Smooth muscle cell (in vitro differentiated cells): Measurements from ENCODE around the gene ETNK1. TPM values are rescaled to one million over a fixed set of nuclear protein-coding genes. Genes with fewer than 3 reads are reported as not detected.
A peak's percentile ranks its signal among the peaks of the same experiment; 100 is the strongest.

Experiments
- DNase-seq: peaks from one replicate; lab custom pipeline; 2025; ENCODE audit not compliant: unreplicated experiment; lab: John Stamatoyannopoulos, UW
- H2AFZ ChIP-seq: fragments of 200-600 bp; sonication (generic); 2 replicates; pipeline ENCODE4 v1.6.0; 2016; ENCODE audit warnings: antibody characterized with exemption, low read depth, mild to moderate bottlenecking
- H3F3A ChIP-seq: fragments of 200-600 bp; sonication (generic); 2 replicates; pipeline ENCODE4 v1.6.0; 2017; ENCODE audit warnings: antibody characterized with exemption, low read depth
- H3K27ac ChIP-seq: fragments of 200-600 bp; sonication (generic); 2 replicates; pipeline ENCODE4 v1.5.1; 2016; ENCODE audit warnings: low read depth, mild to moderate bottlenecking
- H3K27me3 ChIP-seq: fragments of 200-600 bp; sonication (generic); 2 replicates; pipeline ENCODE4 v1.6.1; 2016; ENCODE audit warnings: low read depth, mild to moderate bottlenecking
- H3K36me3 ChIP-seq: fragments of 200-600 bp; sonication (generic); 2 replicates; pipeline ENCODE4 v1.5.1; 2016; ENCODE audit warnings: low read depth
- H3K4me1 ChIP-seq: fragments of 200-600 bp; sonication (generic); 2 replicates; pipeline ENCODE4 v1.5.1; 2016; ENCODE audit warnings: low read depth
- H3K4me2 ChIP-seq: fragments of 200-600 bp; sonication (generic); 2 replicates; pipeline ENCODE4 v1.6.0; 2016; ENCODE audit warnings: mild to moderate bottlenecking
- H3K4me3 ChIP-seq: fragments of 200-600 bp; sonication (generic); 2 replicates; pipeline ENCODE4 v1.5.1; 2016; ENCODE audit warnings: mild to moderate bottlenecking
- H3K79me2 ChIP-seq: fragments of 200-600 bp; sonication (generic); 2 replicates; pipeline ENCODE4 v1.6.0; 2016; ENCODE audit warnings: low read depth, mild to moderate bottlenecking
- H3K9ac ChIP-seq: fragments of 200-600 bp; sonication (generic); 2 replicates; pipeline ENCODE4 v1.6.0; 2016; ENCODE audit warnings: low read depth
- H3K9me3 ChIP-seq: fragments of 200-600 bp; sonication (generic); replicated peaks from 2 replicates; pipeline ENCODE4 v1.5.1; 2016; ENCODE audit warnings: low read depth
- H4K20me1 ChIP-seq: fragments of 200-600 bp; sonication (generic); 2 replicates; pipeline ENCODE4 v1.6.0; 2016; ENCODE audit warnings: low read depth
- WGBS: methylation state at CpG from one replicate; pipeline ENCODE4 v1.1.7; 2016; ENCODE audit warnings: low lambda C conversion rate; 5-methylcytosine and 5-hydroxymethylcytosine counted together
- polyA plus RNA-seq: library from polyadenylated mRNA; unstranded; fragments of >200 nt; fragmentation: Nextera tagmentation; extraction: Ambion mirVana; gene quantifications from 2 replicates; pipeline ENCODE4 v1.2.1, GENCODE V29; 2016
- total RNA-seq: library from RNA; depleted of rRNA; stranded (reverse); fragments of >200 nt; gene quantifications from 2 replicates; pipeline ENCODE4 v1.2.3, GENCODE V29; 2014
- TF ChIP-seq, protein P1 (sequence below): fragments of 200-600 bp; sonication (generic); IDR thresholded peaks from 2 replicates; pipeline ENCODE4 v1.5.1; 2017; ENCODE audit warnings: borderline replicate concordance, mild to moderate bottlenecking, antibody characterized with exemption; ENCODE audit not compliant: insufficient read depth, poor library complexity, severe bottlenecking

ETNK1 gene, protein sequence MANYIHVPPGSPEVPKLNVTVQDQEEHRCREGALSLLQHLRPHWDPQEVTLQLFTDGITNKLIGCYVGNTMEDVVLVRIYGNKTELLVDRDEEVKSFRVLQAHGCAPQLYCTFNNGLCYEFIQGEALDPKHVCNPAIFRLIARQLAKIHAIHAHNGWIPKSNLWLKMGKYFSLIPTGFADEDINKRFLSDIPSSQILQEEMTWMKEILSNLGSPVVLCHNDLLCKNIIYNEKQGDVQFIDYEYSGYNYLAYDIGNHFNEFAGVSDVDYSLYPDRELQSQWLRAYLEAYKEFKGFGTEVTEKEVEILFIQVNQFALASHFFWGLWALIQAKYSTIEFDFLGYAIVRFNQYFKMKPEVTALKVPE
- total RNA-seq (35.7 and 64.7 TPM in 2 replicates), polyA plus RNA-seq (16.4 and 19.2 TPM in 2 replicates)

DNA sequence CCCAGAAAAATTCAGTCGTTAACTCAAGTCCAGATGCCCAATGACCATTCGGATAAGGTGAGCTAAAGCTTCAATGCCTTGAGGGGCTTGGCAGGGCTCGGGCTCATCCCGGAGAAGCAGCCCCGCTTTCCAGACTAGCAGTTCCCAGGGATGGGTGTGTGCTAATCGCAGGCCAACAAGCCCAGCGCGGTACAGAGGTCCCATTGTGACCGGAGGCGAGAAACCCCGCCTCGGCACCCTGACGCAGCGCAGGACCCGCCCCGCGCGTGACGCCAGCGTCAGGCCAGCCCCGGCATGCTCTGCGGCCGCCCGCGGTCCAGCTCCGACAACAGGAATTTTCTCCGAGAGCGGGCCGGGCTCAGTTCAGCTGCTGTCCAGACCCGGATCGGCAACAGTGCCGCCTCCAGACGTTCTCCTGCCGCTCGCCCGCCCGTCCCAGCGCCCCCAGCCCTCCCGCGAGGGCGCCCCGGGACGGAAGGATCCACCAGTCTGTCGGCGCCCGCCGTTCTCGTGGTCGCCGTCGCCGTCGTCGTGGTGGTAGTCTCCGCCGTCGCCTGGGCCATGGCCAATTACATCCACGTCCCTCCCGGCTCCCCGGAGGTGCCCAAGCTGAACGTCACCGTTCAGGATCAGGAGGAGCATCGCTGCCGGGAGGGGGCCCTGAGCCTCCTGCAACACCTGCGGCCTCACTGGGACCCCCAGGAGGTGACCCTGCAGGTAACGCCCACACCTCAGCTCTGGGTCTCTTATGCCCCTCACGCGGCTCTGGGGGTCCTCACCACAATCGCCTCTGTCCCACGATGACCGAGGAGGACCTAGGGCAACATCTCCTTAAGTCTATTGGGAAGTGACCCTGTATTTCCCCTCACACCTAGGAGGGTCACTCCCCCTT lies at the start of gene ETNK1:
ETNK1 (plus strand) TSS at position 302 of the 892 bp plus-strand sequence; CDS start at position 562, 260 bp downstream.
- Histone ChIP-seq H2AFZ (peak within 1 kb of the TSS; percentile 100), H3K9me3 (no peaks in the 10 kb centered on the region), H4K20me1 (peaks cover 32% of the 10 kb centered on the region), H3K79me2 (peaks cover 49% of the 10 kb centered on the region), H3K27ac (peak within 1 kb of the TSS; percentile 99), H3K4me2 (peak within 1 kb of the TSS; percentile 94), H3K9ac (peak within 1 kb of the TSS; percentile 95), H3K36me3 (no peaks in the 10 kb centered on the region), H3K4me3 (peak within 1 kb of the TSS; percentile 85), H3F3A (peaks cover 9% of the 10 kb centered on the region), H3K4me1 (peaks cover 34% of the 10 kb centered on the region), H3K27me3 (no peaks in the 10 kb centered on the region)
- TF ChIP-seq, protein P1, sequence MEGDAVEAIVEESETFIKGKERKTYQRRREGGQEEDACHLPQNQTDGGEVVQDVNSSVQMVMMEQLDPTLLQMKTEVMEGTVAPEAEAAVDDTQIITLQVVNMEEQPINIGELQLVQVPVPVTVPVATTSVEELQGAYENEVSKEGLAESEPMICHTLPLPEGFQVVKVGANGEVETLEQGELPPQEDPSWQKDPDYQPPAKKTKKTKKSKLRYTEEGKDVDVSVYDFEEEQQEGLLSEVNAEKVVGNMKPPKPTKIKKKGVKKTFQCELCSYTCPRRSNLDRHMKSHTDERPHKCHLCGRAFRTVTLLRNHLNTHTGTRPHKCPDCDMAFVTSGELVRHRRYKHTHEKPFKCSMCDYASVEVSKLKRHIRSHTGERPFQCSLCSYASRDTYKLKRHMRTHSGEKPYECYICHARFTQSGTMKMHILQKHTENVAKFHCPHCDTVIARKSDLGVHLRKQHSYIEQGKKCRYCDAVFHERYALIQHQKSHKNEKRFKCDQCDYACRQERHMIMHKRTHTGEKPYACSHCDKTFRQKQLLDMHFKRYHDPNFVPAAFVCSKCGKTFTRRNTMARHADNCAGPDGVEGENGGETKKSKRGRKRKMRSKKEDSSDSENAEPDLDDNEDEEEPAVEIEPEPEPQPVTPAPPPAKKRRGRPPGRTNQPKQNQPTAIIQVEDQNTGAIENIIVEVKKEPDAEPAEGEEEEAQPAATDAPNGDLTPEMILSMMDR: no peak
- peak; percentile 84 for DNase-seq
- WGBS: 1% methylated on average over 67 of the region's 71 CpGs

DNA sequence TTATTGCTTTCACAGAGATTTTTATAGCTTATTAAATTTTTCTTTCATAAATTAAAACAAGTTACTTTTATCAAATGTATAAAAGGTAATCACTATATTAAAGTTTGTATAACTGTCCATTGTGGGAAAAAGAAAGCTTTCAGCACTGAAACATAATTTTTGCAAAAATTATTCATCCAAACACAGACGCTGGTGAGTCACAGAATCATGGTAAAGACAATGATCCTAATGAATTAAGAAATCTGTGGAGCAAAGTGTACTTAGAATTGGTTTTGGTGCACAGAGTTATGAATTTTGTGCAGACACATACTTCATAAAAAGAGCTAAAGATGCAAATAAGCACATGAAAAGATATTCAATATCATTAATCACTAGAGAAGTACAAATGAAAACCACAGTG lies 48.9 kb upstream of the ETNK1 start:
- no peak overlapping the region for H3K27ac ChIP-seq
- H3K9ac ChIP-seq: no peak overlapping the region
- H3K4me1 ChIP-seq: no peaks in the 10 kb centered on the region
- WGBS: 97% methylated on average over 1 of the region's 1 CpG
- no peaks in the 10 kb centered on the region for H3K27me3 ChIP-seq
- H2AFZ ChIP-seq: no peak overlapping the region
- TF ChIP-seq, protein P1: no peak
- H3K4me3 ChIP-seq: no peak overlapping the region
- H3K4me2 ChIP-seq: no peak overlapping the region
- H4K20me1 ChIP-seq: no peaks in the 10 kb centered on the region
- H3F3A ChIP-seq: no peaks in the 10 kb centered on the region
- H3K79me2 ChIP-seq: no peaks in the 10 kb centered on the region
- no peaks in the 10 kb centered on the region for H3K9me3 ChIP-seq
- DNase-seq: no peak
- H3K36me3 ChIP-seq: no peaks in the 10 kb centered on the region

DNA sequence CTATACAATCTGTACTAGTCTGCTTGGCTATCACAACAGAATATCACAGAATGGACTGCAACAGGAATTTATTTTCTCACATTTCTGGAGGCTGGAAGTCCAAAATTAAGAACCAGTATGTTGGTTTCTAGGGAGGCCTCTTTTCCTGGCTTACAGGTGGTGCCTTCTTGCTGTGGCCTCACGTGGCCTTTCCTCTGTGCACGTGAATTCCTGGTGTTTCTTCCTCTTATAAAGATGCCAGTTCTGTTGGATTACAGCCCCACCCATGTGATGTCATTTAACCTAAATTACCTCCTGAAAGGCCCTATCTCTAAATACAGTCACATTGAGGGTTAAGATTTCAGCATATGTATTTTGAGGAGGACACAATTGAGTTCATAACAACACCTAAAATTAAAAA lies 48.5 kb upstream of the ETNK1 start:
- H3K4me3 ChIP-seq: no peak overlapping the region
- no peaks in the 10 kb centered on the region for H3K79me2 ChIP-seq
- no peak overlapping the region for H3K4me2 ChIP-seq
- H4K20me1 ChIP-seq: no peaks in the 10 kb centered on the region
- TF ChIP-seq, protein P1: no peak
- no peaks in the 10 kb centered on the region for H3K36me3 ChIP-seq
- no peaks in the 10 kb centered on the region for H3K9me3 ChIP-seq
- H3F3A ChIP-seq: no peaks in the 10 kb centered on the region
- no peaks in the 10 kb centered on the region for H3K27me3 ChIP-seq
- 92% methylated on average over 2 of the region's 2 CpGs for WGBS
- H3K9ac ChIP-seq: no peak overlapping the region
- H3K4me1 ChIP-seq: no peaks in the 10 kb centered on the region
- no peak overlapping the region for H3K27ac ChIP-seq
- no peak for DNase-seq
- H2AFZ ChIP-seq: no peak overlapping the region
